ENCODE data around the gene CCT3.
"Not testable (repeated sequence)": the region's sequence is repeated elsewhere in the genome, so short reads cannot be mapped to it uniquely, and the experiment has no call there.

Gene CCT3

GRCh38 chr1:156368157-156368658, 30.1 kb upstream of the CCT3 start:
- no peak for DNase-seq

DNA sequence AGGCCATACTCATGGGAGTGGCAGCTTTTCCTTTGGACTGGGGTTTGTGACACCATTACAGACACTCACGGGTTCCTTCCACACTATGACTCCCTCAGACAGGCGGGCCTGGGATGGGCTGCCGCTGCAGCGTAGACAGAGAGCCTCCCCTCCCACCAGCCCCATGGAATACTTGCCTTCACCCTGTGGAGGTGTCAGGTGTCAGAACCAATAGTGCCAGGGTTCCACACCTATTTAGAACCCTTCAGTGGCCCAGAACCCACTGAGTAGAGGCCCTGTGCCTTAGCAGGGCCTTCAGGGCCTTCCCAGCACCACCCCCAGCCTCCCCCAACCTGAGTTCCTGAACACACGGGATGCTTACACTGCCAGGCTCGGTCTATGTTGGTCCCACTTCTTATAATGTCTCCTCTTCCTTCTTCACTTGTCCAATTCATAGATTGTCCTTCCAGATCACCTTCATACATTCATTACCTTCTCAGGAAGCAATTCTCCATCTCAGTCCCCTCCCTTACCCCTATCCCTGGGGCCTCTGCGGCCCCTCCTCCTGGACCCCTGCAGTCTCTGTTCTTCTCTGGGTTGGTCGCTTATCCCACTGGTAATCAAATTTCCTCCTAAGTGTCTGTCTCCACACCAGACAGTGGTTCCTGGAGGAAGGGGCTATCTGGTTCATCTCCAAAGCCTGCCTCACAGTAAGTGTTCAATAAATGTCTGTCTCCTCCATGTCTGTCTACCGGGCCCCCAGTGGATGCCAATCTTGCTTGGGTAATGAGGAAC, 29.5 kb upstream of the CCT3 start:
- no peak for DNase-seq

DNA sequence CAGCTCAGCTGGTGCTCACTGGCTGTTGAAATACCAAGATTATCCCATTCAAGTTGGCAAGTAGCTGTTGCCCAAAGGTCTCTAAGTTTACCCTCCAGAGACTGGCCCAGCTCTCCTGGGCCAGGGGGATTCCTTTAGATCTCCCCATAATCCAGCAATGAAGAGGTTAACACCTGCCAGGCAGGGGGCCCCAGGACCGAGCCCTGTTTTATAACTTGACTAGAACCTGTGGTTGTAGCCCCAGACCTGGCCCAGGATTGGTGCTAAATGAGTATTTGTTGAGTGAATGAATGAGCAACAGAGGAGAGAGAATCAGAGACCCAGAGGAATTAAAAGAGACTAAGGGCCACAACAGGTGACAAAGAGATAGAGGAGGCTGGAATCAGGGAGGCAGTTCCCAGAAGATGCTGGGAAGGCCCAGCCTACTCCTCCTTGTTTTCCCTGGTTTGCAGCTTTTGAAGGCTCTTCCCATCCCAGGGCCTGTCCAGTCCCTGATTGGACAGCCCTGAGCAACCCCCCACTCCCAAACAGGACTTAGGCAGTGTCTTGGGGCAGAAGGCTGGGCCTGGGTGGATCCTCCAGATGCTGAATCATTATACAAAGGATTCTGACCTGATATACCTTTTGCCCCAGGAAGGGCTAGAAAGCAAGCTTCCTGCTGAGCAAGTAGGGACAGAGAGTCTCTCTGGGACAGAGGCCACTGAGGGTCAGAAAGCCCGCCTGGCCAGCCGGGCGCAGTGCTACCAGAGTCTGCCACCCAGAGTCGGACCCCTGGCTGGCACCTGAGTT, 28.5 kb upstream of the CCT3 start:
- DNase-seq = no peak

DNA sequence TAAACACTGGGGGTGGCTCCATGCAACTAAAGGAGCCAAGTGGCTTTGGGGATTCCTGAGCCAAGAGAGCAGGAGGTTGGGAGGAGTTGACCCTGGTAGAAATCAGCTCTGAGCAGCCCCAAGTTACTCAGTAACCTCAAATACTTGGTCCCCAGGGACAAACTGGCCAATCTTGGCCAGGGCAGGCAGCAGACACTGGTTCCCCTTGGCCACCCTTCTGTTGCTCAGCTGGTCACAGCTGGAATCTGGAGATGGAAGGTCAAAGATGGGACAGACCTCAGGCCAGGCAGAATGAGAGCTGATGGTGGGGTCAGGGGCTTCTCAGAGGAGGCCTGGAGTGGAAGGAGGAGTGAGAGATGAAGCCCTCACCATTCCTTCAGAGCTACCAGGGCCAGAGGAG, 27.7 kb upstream of the CCT3 start:
- DNase-seq = no peak

- DNase-seq = no peak
Observed at GRCh38 chr1:156360534-156360933, 22.4 kb upstream of the CCT3 start.

GRCh38 chr1:156359973-156360372, 21.9 kb upstream of the CCT3 start:
- DNase-seq = no peak

- no peak for DNase-seq
Observed at GRCh38 chr1:156359249-156359648, 21.2 kb upstream of the CCT3 start.

DNA sequence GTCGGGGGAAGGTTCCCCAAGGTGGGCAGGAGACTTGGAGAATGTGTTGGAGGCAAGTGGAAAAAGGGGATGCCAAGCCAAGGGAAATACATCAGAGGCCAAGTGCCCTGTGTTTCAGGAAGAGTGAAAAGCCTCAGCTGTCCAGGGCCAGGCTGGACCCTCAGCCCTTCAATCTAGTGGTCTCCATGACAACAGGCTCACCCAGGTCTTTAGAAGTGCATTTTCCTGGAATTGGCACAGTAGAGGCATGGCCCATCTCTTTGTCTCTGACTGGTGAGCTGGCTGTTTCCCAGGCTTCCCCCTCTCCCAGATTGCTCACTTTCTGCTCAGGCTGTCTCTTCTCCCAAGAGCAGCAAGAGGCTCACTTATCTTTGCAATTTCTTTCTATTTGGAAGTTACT, 20.5 kb upstream of the CCT3 start:
- no peak for DNase-seq

DNA sequence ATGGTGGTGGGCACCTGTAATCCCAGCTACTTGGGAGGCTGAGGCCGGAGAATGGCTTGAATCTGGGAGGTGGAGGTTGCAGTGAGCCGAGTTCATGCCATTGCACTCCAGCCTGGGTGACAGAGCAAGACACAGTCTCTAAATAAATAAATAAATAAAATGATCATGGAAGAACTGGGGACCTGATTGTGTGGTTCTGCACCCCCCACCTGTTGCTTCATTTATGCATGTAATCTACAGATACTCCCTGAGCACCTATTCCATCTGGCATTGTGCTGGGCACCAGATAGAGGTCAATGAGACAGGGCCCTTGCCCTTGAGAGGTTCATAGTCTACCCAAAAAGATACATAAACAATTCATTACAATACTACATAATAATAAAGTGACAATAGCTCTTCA, 19.9 kb upstream of the CCT3 start:
- DNase-seq = no peak

DNA sequence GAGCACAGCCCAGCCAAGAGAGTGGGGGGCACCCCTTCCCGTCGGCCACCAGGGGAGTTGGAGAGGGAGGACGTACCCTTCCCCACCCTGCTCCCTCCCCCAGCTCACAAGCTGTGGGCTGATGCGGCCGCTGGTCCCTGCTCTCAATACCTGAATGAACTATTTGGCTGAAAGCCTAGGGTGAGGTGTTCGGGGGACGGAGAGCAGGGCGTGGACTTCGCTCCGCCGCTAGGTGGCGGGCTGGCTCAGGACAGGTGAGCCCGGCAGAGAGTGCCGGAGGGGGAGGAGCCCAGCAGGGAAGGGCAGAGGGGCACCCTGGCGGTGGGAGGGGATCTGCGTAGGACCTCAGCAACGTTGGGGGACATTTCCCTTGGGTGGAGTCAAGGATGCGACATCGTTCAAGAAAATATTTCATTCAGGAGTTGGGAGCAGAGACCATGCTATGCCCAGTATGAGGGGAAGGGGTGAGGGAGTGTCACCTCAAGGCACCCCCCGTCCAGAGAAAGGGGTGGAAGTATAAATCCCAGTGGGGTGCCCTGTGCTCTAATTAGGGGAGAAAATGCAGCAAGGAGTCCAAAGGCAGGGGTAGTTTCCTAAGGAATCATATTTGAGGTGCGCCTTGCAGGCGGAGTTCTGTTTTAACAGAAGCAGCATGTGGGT, 18.9 kb upstream of the CCT3 start:
- DNase-seq = peak; percentile 83

DNA sequence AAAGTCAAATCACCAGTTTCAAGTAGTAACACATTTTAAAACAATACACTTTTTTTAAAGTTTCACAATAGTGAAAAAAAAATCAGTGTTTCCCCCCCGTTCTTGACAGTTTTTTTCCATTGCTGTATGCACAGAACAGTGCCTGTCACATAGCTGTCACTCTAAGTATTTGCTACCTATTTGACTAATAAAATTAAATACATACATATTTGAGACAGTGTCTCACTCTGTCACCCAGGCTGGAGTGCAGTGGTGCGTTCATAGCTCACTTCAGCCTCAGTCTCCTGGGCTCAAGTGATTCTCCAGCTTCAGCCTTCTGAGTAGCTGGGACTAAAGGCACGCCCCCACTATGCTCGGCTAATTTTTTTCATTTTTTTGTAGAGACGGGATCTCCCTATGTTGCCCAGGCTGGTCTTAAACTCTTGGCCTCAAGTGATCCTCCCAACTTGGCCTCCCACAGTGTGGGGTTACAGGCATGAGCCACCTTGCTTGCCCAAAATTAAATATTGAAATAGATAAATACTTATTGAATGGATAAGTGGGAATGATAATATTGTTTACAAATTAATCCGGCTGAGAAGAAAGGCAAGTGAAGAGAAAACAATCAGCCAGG, 18.3 kb upstream of the CCT3 start:
- DNase-seq = no peak

- not testable (repeated sequence) for DNase-seq
Observed at GRCh38 chr1:156352481-156352880, 14.4 kb upstream of the CCT3 start.

DNA sequence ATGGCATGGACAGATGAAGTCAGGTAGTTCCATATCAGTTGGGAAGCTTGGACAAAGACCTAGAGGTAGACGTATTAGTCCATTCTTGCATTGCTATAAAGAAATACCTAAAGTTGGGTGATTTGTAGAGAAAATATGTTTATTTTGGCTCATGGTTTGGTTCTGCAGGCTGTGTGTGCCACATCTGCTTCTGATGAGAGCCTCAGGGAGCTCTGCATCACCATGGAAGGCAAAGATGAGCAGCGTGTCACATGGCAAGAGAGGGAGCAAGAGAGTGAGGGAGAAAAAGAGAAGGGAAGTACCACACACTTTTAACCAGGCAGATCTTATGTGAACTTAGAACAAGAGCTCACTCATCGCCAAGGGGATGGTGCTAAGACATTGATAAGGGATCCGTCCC, 9.2 kb upstream of the CCT3 start:
- DNase-seq = no peak

- no peak for DNase-seq
Observed at GRCh38 chr1:156346636-156347035, 8.5 kb upstream of the CCT3 start.

DNA sequence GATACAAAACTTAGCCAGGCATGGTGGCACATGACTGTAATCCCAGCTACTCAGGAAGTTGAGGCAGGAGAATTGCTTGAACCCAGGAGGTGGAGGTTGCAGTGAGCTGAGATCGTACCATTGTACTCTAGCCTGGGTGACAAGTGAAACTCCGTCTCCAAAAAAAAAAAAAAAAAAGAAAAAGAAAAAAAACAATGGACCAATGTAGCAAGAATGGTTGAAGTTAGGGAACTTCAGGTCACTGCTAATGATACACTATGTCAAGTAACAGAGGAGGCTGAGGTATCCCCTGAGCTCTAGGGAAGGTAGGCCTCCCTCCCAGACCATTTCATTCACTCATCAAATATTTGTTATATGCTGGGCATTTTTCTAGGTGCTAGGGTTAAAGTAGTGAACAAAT, 7.9 kb upstream of the CCT3 start:
- DNase-seq = not testable (repeated sequence)

DNA sequence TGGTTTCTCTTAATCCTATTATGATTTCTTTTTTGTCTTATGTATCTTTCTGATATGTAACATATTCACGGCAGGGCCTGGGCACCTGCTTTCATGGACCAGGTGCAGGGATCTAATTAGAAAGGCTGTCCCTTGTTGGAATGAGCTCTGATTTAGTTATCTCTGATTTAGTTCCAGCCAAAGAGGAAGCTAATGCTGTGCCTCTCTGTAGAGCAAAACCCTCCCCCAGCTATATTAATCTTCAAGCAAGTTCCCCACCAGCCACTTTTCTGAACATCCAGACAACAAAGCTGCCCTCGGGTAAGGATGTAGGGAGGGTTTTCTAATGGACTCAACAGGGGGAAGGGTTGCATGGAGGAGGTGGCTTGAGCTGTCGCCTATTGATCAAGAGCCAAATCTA, 6.3 kb upstream of the CCT3 start:
- no peak for DNase-seq

DNA sequence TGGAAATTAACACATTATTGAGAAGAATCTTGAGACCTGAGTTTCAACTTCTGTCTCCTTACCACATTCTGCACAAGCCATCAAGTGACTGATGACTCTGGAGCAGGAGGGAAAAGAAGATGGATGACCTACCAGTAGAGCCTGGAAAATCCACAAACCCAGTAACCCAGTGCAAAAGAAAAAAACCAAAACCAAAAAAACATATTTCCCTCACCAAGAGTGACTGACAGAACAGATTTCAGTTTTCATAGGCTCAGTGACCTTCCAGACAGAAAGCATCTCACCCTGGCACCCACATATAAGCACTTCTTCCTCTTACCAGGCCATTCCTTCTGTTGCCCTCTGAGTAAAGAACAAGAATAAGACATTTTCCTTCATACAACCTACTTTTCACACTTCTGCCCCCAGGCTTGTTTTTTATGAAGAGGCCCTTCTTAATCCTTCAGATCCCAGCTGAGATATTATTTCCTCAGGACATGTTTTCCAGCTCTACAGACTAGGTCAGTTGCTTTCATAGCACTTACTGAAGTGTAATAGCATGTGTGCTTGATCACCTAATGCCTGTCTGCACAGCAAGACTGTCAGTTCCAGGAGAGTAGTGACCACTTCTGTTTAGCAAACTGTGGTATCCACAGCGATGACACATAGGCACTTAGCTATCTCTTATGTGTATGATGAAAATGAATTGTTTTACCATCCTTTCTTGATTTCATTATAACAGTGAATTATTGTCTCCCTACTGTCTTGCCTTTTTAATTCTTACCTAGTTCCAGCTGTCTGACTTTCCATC, 4.3 kb upstream of the CCT3 start:
- no peak for DNase-seq

DNA sequence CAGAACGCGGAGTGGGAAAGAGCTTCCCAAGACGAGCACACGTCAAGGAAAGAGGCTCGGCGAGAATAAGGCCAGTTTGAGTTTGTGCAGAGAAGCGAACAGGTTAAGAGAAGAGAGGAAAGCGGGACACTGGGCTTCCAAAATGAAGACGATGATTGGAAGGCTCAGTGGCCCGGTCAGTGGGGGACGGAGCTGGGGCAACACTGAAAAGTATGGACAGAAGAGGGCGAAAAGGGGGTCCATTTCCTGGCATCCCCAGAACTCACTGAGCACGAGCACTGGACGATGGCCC, 258 bp downstream of the CCT3 start:
- no peak for DNase-seq

DNA sequence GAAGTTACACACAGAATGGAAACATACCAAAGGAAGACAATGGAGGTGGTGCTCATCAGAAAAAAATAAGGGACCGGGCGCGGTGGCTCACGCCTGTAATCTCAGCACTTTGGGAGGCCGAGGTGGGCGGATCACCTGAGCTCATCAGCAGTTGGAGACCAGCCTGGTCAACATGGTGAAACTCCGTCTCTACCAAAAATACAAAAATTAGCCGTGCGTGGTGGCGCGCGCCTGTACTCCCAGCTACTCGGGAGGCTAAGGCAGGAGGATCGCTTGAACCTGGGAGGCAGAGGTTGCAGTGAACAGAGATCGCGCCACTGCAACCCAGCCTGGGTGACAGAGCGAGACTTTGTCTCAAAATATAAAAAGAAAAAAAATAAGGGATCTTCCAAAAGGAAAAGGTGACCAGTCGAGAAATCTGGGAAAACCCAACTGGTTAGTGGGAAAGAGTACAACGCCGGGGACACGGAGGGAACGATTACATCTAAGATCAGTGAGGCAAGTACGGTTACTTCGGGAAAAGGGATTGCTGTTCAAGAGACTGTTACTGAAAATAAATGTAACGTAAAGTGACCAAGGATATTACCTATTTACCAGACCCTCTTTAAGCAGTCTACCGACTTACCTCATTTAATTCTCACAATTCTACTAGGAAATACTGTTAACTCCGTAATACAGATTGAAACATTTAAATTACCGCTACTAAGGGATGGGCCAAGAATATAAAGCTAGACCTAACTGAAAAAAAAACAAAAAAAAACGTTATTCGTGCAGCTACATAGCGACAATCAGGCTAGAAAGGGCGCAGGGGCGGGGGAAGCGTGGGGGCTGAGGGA, 822 bp downstream of the CCT3 start:
- DNase-seq = peak; percentile 20

GRCh38 chr1:156336242-156336641, 1.9 kb downstream of the CCT3 start:
- DNase-seq = peak; percentile 27

DNA sequence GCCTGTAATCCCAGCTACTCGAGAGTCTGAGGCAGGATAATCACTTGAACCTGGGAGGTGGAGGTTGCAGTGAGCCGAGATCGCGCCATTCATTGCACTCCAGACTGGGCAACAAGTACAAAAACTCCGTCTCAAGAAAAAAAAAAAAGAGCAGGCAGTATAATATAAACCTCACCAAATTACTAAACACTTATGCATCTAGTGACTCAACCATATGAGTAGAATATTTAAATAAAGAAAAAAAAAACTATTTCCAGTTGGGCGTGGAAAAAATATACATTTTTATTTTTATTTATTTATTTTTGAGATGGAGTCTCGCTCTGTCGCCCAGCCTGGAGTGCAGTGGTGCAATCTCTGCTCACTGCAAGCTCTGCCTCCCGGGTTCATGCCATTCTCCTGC, 14.9 kb downstream of the CCT3 start:
- not testable (repeated sequence) for DNase-seq

DNA sequence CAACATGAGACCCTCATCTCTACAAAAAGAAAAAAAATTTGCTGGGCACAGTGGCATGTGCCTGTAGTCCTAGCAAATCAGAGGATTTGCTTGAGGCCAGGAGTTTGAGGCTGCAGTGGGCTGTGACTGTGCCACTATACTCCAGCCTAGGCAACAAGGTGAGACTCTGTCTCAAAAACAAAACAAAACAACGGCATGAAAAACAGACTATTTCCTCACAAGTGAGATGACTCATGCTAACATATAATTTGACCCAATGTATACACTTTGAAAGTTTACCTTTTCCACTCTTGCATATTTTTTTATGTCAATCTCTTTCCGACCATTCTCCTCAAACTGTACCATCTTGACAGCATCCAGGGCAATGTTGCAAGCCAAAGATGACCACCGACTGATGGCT, 17.5 kb downstream of the CCT3 start:
- no peak for DNase-seq
